WTC11 (cell line): ENCODE results near the gene TCAP.

Experiments used
- ATF3 ChIP-seq: sonication (generic); formaldehyde crosslinking; conservative IDR thresholded peaks from 2 replicates; pipeline ENCODE4 v1.8.1; 2022; ENCODE audit warnings: mild to moderate bottlenecking, missing genetic modification reagents
- CTCF ChIP-seq: fragments of 200-600 bp; IDR thresholded peaks from 2 replicates; pipeline ENCODE4 v1.8.0; 2022; ENCODE audit warnings: antibody characterized with exemption
- JUN ChIP-seq: sonication (generic); formaldehyde crosslinking; IDR thresholded peaks from 2 replicates; pipeline ENCODE4 v1.8.0; 2023; ENCODE audit warnings: mild to moderate bottlenecking, missing genetic modification reagents
- SMAD3 ChIP-seq: sonication (generic); formaldehyde crosslinking; IDR thresholded peaks from 2 replicates; pipeline ENCODE4 v1.8.0; 2022; ENCODE audit warnings: missing genetic modification reagents, mild to moderate bottlenecking, borderline replicate concordance
- SMAD4 ChIP-seq: sonication (generic); formaldehyde crosslinking; IDR thresholded peaks from 2 replicates; pipeline ENCODE4 v1.8.0; 2022; ENCODE audit warnings: mild to moderate bottlenecking, missing genetic modification reagents
- ZBTB43 ChIP-seq: sonication (generic); formaldehyde crosslinking; IDR thresholded peaks from 2 replicates; pipeline ENCODE4 v1.8.1; 2023; ENCODE audit warnings: mild to moderate bottlenecking, missing genetic modification reagents
- ZNF121 ChIP-seq: sonication (generic); formaldehyde crosslinking; IDR thresholded peaks from 2 replicates; pipeline ENCODE4 v1.8.0; 2023; ENCODE audit warnings: missing genetic modification reagents
- ZNF138 ChIP-seq: sonication (generic); formaldehyde crosslinking; conservative IDR thresholded peaks from 2 replicates; pipeline ENCODE4 v1.8.1; 2022; ENCODE audit warnings: mild to moderate bottlenecking, moderate library complexity, missing genetic modification reagents
- ZNF263 ChIP-seq: sonication (generic); formaldehyde crosslinking; IDR thresholded peaks from 2 replicates; pipeline ENCODE4 v1.8.1; 2022; ENCODE audit warnings: low read depth, mild to moderate bottlenecking, moderate library complexity, missing genetic modification reagents
- ZSCAN18 ChIP-seq: fragments of 250-450 bp; sonication (Bioruptor Pico); IDR thresholded peaks from 2 replicates; pipeline ENCODE4 v2.1.2; 2022; ENCODE audit warnings: mild to moderate bottlenecking, moderate library complexity
- TF ChIP-seq, protein P1 (sequence below): sonication (generic); formaldehyde crosslinking; IDR thresholded peaks from 2 replicates; pipeline ENCODE4 v1.8.1; 2023; ENCODE audit warnings: mild to moderate bottlenecking, missing genetic modification reagents, moderate library complexity
- TF ChIP-seq, protein P2 (sequence below): sonication (generic); formaldehyde crosslinking; IDR thresholded peaks from 2 replicates; pipeline ENCODE4 v1.8.0; 2023; ENCODE audit warnings: missing genetic modification reagents

- TF ChIP-seq CTCF (no peak), SMAD3 (CRISPR knock-in tag) (no peak), ZNF121 (CRISPR knock-in tag) (no peak), ZBTB43 (CRISPR knock-in tag) (no peak), ZSCAN18 (CRISPR knock-in tag) (no peak), SMAD4 (CRISPR knock-in tag) (no peak), ZNF263 (CRISPR knock-in tag) (no peak), ATF3 (no peak), JUN (CRISPR knock-in tag) (no peak), ZNF138 (no peak)
- TF ChIP-seq, protein P1, sequence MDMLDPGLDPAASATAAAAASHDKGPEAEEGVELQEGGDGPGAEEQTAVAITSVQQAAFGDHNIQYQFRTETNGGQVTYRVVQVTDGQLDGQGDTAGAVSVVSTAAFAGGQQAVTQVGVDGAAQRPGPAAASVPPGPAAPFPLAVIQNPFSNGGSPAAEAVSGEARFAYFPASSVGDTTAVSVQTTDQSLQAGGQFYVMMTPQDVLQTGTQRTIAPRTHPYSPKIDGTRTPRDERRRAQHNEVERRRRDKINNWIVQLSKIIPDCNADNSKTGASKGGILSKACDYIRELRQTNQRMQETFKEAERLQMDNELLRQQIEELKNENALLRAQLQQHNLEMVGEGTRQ (CRISPR knock-in tag): no peak
- TF ChIP-seq, protein P2, sequence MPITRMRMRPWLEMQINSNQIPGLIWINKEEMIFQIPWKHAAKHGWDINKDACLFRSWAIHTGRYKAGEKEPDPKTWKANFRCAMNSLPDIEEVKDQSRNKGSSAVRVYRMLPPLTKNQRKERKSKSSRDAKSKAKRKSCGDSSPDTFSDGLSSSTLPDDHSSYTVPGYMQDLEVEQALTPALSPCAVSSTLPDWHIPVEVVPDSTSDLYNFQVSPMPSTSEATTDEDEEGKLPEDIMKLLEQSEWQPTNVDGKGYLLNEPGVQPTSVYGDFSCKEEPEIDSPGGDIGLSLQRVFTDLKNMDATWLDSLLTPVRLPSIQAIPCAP (CRISPR knock-in tag): no peak
These were observed 11.9 kb downstream of the TCAP start for GRCh38 chr17:39677072-39677471.
